Effector memory CD4-positive, alpha-beta T cell (primary cell): ENCODE measurements around the gene ENPP7.
"Not testable (repeated sequence)": the region's sequence is repeated elsewhere in the genome, so short reads cannot be mapped to it uniquely, and the experiment has no call there.

ENCODE experiments used
- DNase-seq, 3 donors: peaks; one replicate each; pipeline ENCODE4 v3.0.0-alpha.2; 2020
- H3K27ac ChIP-seq: 2 replicates; pipeline ENCODE4 v1.7.0; 2013; ENCODE audit warnings: mild to moderate bottlenecking, low read length, moderate library complexity; ENCODE audit not compliant: insufficient read depth, poor library complexity, severe bottlenecking
- H3K27me3 ChIP-seq: replicated peaks from 2 replicates; pipeline ENCODE4 v1.7.0; 2013; ENCODE audit warnings: mild to moderate bottlenecking, low read length; ENCODE audit not compliant: insufficient read depth, control insufficient read depth, poor library complexity, severe bottlenecking
- H3K36me3 ChIP-seq: 2 replicates; pipeline ENCODE4 v1.7.0; 2013; ENCODE audit warnings: mild to moderate bottlenecking, low read length, moderate library complexity; ENCODE audit not compliant: control insufficient read depth, insufficient read depth
- H3K4me1 ChIP-seq: 2 replicates; pipeline ENCODE4 v1.7.0; 2013; ENCODE audit warnings: low read length, mild to moderate bottlenecking; ENCODE audit not compliant: control insufficient read depth, insufficient read depth, poor library complexity, severe bottlenecking
- H3K4me3 ChIP-seq: 2 replicates; pipeline ENCODE4 v1.7.0; 2013; ENCODE audit warnings: low read length, low read depth, mild to moderate bottlenecking; ENCODE audit not compliant: insufficient read depth, poor library complexity, severe bottlenecking
- H3K9me3 ChIP-seq: 2 replicates; pipeline ENCODE4 v1.7.0; 2013; ENCODE audit warnings: mild to moderate bottlenecking, low read length, moderate library complexity; ENCODE audit not compliant: control insufficient read depth

The ENPP7 gene

DNA sequence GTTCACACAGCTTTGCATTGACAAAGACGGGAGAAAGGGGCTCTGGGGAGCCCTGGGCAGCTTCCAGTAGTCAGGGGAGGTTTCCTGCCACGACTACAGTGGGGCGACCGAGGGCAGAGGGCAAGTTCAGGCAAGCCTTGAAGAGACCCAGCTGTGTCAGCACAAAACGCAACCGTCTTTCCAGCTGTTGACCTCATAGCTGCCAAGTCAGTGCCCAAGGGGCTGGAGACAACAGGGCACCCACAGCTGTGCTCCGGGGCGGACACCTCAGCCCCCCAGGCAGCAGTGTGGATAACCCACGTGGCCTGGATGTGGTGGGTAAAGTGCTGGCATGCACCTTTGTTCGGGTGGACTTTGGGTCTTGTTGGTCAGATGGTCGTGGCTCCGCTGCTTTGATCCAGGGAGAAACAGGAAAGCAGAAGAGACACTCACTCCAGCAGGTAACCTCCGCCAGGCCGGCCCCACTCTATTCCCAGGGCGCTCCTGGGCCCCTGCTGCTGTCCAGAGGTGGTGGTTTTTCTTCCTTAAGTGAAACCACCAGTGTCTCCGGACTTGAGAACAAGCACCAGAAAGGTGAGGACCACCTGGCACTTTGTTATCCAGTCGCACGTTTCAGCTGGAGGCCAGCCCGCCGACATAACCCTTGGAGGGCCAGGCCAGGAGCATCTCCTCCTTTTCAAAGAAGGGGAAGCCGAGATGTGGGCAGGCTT is 29.6 kb downstream of the ENPP7 start:
- H3K27me3 ChIP-seq: no peaks in the 10 kb centered on the region
- no peaks in the 10 kb centered on the region for H3K4me1 ChIP-seq
- DNase-seq: no peak
- H3K27ac ChIP-seq: no peak overlapping the region
- no peaks in the 10 kb centered on the region for H3K36me3 ChIP-seq
- H3K4me3 ChIP-seq: no peak overlapping the region
- no peaks in the 10 kb centered on the region for H3K9me3 ChIP-seq

DNA sequence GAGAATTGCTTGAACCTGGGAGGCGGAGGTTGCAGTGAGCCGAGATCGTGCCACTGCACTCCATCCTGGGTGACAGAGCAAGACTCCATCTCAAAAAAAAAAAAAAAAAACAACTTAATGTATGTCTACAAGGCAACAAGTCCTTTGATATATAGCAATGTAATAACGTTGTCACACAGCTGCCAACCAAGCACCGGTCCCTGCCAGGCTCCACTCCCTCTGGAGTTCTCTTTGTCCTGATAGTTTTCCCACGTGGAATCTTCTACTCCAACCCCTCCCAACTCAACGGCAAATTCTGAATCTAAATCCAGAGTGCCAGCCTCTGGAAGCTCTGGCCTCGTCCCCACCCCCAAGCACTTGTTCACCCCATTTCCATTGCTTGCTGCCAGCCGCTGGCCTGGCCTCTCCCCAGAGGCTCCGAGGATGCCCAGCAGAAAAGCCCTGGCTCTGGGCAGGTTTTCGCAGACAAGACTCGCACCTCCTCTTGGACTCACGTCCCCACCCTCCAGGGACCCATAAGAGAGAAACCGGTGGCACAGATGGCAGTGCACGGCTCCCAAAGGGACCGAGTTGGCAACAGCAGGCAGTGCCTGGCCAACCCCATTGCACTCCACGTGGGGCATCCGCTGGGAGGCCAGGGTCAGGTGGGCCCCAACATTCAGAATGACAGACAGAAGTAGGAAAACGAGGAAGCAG is 31.3 kb downstream of the ENPP7 start:
- Histone ChIP-seq H3K27me3 (no peaks in the 10 kb centered on the region), H3K27ac (no peak overlapping the region), H3K36me3 (no peaks in the 10 kb centered on the region), H3K4me3 (no peak overlapping the region), H3K4me1 (no peaks in the 10 kb centered on the region), H3K9me3 (no peaks in the 10 kb centered on the region)
- DNase-seq: no peak

- Histone ChIP-seq H3K36me3 (no peaks in the 10 kb centered on the region), H3K4me3 (no peak overlapping the region), H3K9me3 (no peaks in the 10 kb centered on the region), H3K4me1 (no peaks in the 10 kb centered on the region), H3K27me3 (peaks cover 5% of the 10 kb centered on the region), H3K27ac (no peak overlapping the region)
- no peak for DNase-seq
Measured at GRCh38 chr17:79765708-79766107, 35.0 kb downstream of the ENPP7 start.

- Histone ChIP-seq H3K27me3 (peaks cover 8% of the 10 kb centered on the region), H3K9me3 (no peaks in the 10 kb centered on the region), H3K36me3 (no peaks in the 10 kb centered on the region), H3K27ac (no peak overlapping the region), H3K4me3 (no peak overlapping the region), H3K4me1 (no peaks in the 10 kb centered on the region)
- no peak for DNase-seq
Measured at GRCh38 chr17:79769570-79770506, 39.1 kb downstream of the ENPP7 start.

DNA sequence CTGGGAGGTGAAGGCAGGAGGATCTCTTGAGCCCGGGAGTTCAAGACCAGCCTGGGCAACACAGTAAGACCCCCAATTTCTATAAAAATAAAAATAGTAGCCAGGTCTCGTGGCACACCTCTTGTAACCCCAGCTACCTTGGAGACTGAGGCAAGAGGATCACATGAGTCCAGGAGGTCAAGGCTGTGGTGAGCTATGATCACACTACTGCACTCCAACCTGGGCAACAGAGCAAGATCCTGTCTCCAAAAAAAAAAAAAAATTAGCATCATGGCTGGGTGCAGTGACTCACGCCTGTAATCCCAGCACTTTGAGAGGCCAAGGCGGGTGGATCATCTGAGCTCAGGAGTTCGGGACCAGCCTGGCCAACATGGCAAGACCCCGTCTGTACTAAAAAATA is 40.5 kb downstream of the ENPP7 start:
- Histone ChIP-seq H3K9me3 (no peaks in the 10 kb centered on the region), H3K27ac (no peak overlapping the region), H3K27me3 (peaks cover 13% of the 10 kb centered on the region), H3K4me3 (no peak overlapping the region), H3K36me3 (no peaks in the 10 kb centered on the region), H3K4me1 (no peaks in the 10 kb centered on the region)
- no peak for DNase-seq

- H3K36me3 ChIP-seq, H3K9me3 ChIP-seq, H3K27ac ChIP-seq, H3K4me3 ChIP-seq, DNase-seq, H3K4me1 ChIP-seq: not testable (repeated sequence)
- peaks cover 27% of the 10 kb centered on the region for H3K27me3 ChIP-seq
Measured at GRCh38 chr17:79772726-79773125, 42.0 kb downstream of the ENPP7 start.

DNA sequence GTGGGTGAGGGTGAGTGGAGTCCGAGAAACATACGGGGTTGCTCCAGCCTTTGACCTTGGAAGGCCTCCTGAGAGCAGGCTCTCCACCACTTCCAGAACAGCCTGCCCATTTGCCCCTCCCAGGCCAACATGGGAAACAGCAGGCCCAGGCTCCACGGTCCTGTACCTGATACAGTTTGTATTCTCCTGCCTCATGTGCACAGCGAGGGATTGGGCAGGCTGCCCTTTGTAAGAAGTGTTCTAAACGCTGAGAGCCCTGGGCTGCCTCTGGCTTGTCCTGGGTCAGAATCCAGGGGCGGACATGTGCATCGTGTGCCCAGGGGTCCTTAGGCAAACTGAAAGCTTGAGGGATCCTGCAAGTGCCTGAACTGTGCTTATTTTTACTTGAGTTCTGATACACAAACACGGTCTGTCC is 43.8 kb downstream of the ENPP7 start:
- no peak overlapping the region for H3K4me3 ChIP-seq
- no peaks in the 10 kb centered on the region for H3K9me3 ChIP-seq
- no peak for DNase-seq
- H3K4me1 ChIP-seq: peaks cover 19% of the 10 kb centered on the region
- peaks cover 40% of the 10 kb centered on the region for H3K27me3 ChIP-seq
- no peak overlapping the region for H3K27ac ChIP-seq
- H3K36me3 ChIP-seq: no peaks in the 10 kb centered on the region

GRCh38 chr17:79775632-79776031 is 44.9 kb downstream of the ENPP7 start:
- H3K4me3 ChIP-seq: no peak overlapping the region
- no peak for DNase-seq
- H3K27me3 ChIP-seq: peaks cover 41% of the 10 kb centered on the region
- no peaks in the 10 kb centered on the region for H3K9me3 ChIP-seq
- H3K4me1 ChIP-seq: peaks cover 19% of the 10 kb centered on the region
- H3K36me3 ChIP-seq: no peaks in the 10 kb centered on the region
- no peak overlapping the region for H3K27ac ChIP-seq

DNA sequence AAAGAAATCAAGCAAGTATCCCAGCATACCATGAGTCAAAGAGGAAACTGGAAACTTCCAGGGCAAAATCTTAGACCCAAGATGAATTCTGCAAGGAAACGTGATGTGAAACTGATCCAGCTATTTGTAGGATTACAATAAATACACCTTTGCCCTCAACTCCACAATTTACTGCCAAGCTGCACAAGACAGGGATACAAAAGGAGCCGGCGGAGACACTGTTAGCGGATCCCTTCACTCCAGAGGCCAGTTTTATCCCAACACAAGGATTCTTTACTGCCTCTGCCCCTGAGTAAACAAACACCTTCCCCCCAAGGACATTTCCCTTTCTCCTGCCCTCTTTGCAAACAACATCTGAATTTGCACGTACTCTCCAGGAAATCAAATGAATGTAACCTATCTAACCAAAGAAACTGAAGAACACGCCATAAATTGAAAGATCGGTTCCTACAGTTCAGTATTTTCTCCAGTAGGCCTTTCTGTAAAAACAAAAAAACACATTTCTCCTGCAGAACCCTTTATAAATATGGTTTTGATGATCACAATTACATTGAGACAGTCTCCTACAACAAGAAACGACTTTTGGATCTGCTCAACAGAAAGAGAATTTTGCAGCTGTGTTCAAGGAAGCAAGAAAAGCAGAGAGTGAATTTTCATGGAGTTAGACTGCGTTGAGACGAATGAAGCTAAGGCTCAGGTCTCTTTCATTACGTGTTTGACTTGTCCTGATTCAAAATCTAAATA is 45.8 kb downstream of the ENPP7 start:
- H3K4me1 ChIP-seq: peaks cover 19% of the 10 kb centered on the region
- H3K27me3 ChIP-seq: peaks cover 38% of the 10 kb centered on the region
- H3K9me3 ChIP-seq: no peaks in the 10 kb centered on the region
- no peak for DNase-seq
- H3K4me3 ChIP-seq: no peak overlapping the region
- no peaks in the 10 kb centered on the region for H3K36me3 ChIP-seq
- H3K27ac ChIP-seq: no peak overlapping the region
